Astrocyte (in vitro differentiated cells and primary cell): Measurements from ENCODE around the gene MARF1. TPM values are rescaled to one million over a fixed set of nuclear protein-coding genes. Genes with fewer than 3 reads are reported as not detected.
"Not testable (repeated sequence)": the region's sequence is repeated elsewhere in the genome, so short reads cannot be mapped to it uniquely, and the experiment has no call there.

Experiments
- DNase-seq: peaks from one replicate; pipeline ENCODE4 v3.0.0-alpha.2; 2010; ENCODE audit warnings: low read depth
- FAIRE-seq: peaks from 2 replicates; lab custom pipeline; 2011; peaks lifted over from hg19 to GRCh38; lab: Jason Lieb, UNC
- H2AFZ ChIP-seq: 2 replicates; pipeline ENCODE4 v1.6.0; 2012; ENCODE audit warnings: low read depth, low read length, inconsistent platforms
- H3K27ac ChIP-seq: 2 replicates; pipeline ENCODE4 v1.5.1; 2011; ENCODE audit warnings: low read depth, low read length, inconsistent platforms
- H3K27me3 ChIP-seq: 2 replicates; pipeline ENCODE4 v1.6.0; 2011; ENCODE audit warnings: low read length, inconsistent platforms; ENCODE audit not compliant: insufficient read depth
- H3K36me3 ChIP-seq: 2 replicates; pipeline ENCODE4 v1.5.1; 2011; ENCODE audit warnings: low read length, inconsistent platforms; ENCODE audit not compliant: insufficient read depth
- H3K4me1 ChIP-seq: 2 replicates; pipeline ENCODE4 v1.5.1; 2011; ENCODE audit warnings: low read length, inconsistent platforms; ENCODE audit not compliant: insufficient read depth
- H3K4me2 ChIP-seq: 2 replicates; pipeline ENCODE4 v1.6.0; 2012; ENCODE audit warnings: low read length, inconsistent platforms
- H3K4me3 ChIP-seq: 2 replicates; pipeline ENCODE4 v1.5.1; 2011; ENCODE audit warnings: low read depth, mild to moderate bottlenecking, low read length, inconsistent platforms; ENCODE audit not compliant: insufficient read depth
- H3K79me2 ChIP-seq: 2 replicates; pipeline ENCODE4 v1.6.0; 2012; ENCODE audit warnings: mild to moderate bottlenecking, low read length, inconsistent platforms; ENCODE audit not compliant: insufficient read depth
- H3K9ac ChIP-seq: 2 replicates; pipeline ENCODE4 v1.6.0; 2012; ENCODE audit warnings: mild to moderate bottlenecking, low read length, inconsistent platforms
- H3K9me3 ChIP-seq: 2 replicates; pipeline ENCODE4 v1.5.1; 2012; ENCODE audit warnings: low read depth, mild to moderate bottlenecking, low read length, inconsistent platforms; ENCODE audit not compliant: insufficient read depth
- H4K20me1 ChIP-seq: 2 replicates; pipeline ENCODE4 v1.6.0; 2012; ENCODE audit warnings: low read length, inconsistent platforms; ENCODE audit not compliant: insufficient read depth
- H3K27ac Mint-ChIP-seq: one replicate; pipeline ENCODE4 v1.8.0; 2021; ENCODE audit warnings: mild to moderate bottlenecking, mixed read lengths; ENCODE audit not compliant: unreplicated experiment
- H3K27me3 Mint-ChIP-seq: one replicate; pipeline ENCODE4 v1.8.0; 2021; ENCODE audit warnings: low read depth, mixed read lengths; ENCODE audit not compliant: unreplicated experiment
- H3K36me3 Mint-ChIP-seq: one replicate; pipeline ENCODE4 v1.8.0; 2021; ENCODE audit warnings: low read depth, mixed read lengths; ENCODE audit not compliant: unreplicated experiment
- H3K4me1 Mint-ChIP-seq: one replicate; pipeline ENCODE4 v1.8.0; 2021; ENCODE audit warnings: low read depth, mixed read lengths; ENCODE audit not compliant: unreplicated experiment
- H3K4me3 Mint-ChIP-seq: one replicate; pipeline ENCODE4 v1.8.0; 2021; ENCODE audit warnings: mild to moderate bottlenecking, moderate library complexity, mixed read lengths; ENCODE audit not compliant: unreplicated experiment
- H3K9me3 Mint-ChIP-seq: one replicate; pipeline ENCODE4 v1.8.0; 2021; ENCODE audit warnings: mild to moderate bottlenecking, mixed read lengths; ENCODE audit not compliant: unreplicated experiment
- EZH2 ChIP-seq: IDR thresholded peaks from 2 replicates; pipeline ENCODE4 v1.6.1; 2012; ENCODE audit warnings: mild to moderate bottlenecking, low read length, inconsistent platforms; ENCODE audit not compliant: insufficient read depth
- total RNA-seq: library from RNA; stranded (reverse); gene quantifications from 2 replicates; pipeline ENCODE4 v1.2.1, GENCODE V29; 2021
- TF ChIP-seq, protein P1 (sequence below): IDR thresholded peaks from 2 replicates; pipeline ENCODE4 v1.5.1; 2011; ENCODE audit warnings: low read depth, mild to moderate bottlenecking, inconsistent platforms, low read length, moderate library complexity; ENCODE audit not compliant: insufficient read depth

MARF1 gene
- total RNA-seq, 1 donor from 2014 or later, result 47.4 TPM

DNA sequence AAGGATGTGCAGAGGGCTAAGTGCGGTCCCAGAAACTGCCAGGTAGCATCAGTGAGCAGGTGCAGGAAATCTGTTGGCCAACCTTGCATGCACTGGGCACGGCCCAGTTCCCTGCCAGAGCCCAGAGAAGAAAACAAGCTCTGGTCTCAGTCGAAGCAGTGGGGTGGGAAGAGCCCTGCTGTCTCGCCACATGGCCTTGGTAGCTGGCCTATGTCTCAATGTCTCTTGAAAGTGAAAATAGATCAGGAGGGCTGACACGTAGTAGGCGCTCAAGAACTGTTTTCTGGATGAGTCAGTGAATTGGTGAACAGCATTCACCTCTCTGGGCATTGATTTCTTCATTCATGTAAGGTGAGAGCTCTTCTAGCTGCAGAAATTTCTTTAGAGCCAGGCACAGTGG, 90.4 kb downstream of the MARF1 start:
- Histone ChIP-seq H2AFZ (no peak overlapping the region), H3K9ac (no peak overlapping the region), H3K4me3 (no peak overlapping the region), H3K4me2 (no peak overlapping the region), H3K79me2 (no peaks in the 10 kb centered on the region), H3K27me3 (no peaks in the 10 kb centered on the region), H3K36me3 (no peaks in the 10 kb centered on the region), H3K9me3 (no peaks in the 10 kb centered on the region), H3K27ac (no peak overlapping the region), H4K20me1 (peaks cover 18% of the 10 kb centered on the region), H3K4me1 (no peaks in the 10 kb centered on the region)
- H3K27me3 Mint-ChIP-seq, result no peaks in the 10 kb centered on the region
- peaks cover 3% of the 10 kb centered on the region for H3K4me1 Mint-ChIP-seq
- TF ChIP-seq EZH2, result no peak
- TF ChIP-seq, protein P1, sequence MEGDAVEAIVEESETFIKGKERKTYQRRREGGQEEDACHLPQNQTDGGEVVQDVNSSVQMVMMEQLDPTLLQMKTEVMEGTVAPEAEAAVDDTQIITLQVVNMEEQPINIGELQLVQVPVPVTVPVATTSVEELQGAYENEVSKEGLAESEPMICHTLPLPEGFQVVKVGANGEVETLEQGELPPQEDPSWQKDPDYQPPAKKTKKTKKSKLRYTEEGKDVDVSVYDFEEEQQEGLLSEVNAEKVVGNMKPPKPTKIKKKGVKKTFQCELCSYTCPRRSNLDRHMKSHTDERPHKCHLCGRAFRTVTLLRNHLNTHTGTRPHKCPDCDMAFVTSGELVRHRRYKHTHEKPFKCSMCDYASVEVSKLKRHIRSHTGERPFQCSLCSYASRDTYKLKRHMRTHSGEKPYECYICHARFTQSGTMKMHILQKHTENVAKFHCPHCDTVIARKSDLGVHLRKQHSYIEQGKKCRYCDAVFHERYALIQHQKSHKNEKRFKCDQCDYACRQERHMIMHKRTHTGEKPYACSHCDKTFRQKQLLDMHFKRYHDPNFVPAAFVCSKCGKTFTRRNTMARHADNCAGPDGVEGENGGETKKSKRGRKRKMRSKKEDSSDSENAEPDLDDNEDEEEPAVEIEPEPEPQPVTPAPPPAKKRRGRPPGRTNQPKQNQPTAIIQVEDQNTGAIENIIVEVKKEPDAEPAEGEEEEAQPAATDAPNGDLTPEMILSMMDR, result no peak
- FAIRE-seq (no peak), DNase-seq (no peak)
- peaks cover 5% of the 10 kb centered on the region for H3K9me3 Mint-ChIP-seq
- peaks cover 13% of the 10 kb centered on the region for H3K36me3 Mint-ChIP-seq
- no peak overlapping the region for H3K4me3 Mint-ChIP-seq
- no peak overlapping the region for H3K27ac Mint-ChIP-seq

DNA sequence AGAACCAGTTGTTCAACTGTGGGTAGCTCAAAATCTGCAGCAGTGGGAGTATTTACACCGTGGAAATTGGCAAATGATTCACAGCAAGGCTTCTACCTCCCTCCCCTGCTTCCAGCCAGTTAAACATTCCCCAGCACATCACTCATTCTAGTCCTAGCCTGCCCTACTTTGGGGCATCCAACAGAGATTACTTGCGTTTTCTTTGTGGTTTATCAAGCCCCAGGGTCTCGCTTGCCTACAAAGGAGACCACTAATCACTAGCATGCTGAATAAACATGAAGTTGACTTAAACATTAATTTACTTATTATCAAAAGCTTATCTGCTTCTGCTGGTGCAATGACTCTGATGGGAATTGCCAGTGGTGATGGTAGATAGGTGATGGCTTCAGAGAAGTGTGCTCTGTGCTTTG, 94.5 kb downstream of the MARF1 start:
- peaks cover 10% of the 10 kb centered on the region for H3K36me3 Mint-ChIP-seq
- H3K4me3 Mint-ChIP-seq, result no peak overlapping the region

DNA sequence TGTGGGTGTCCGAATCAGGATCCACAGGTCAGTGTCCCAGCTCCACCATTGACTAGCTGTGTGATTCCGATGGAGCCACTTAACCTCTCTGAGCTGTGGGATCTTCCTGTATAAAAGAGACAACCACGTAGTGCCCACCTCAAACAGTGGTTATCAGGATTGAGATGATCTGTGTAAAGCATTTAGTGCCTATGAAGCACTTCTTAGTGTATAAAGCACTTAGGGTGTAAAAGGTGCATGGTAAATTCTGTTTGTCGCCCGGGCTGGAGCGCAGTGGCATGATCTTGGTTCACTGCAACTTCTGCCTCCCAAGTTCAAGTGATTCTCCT, 95.2 kb downstream of the MARF1 start:
- Histone ChIP-seq H3K79me2 (peaks cover 3% of the 10 kb centered on the region), H3K4me3 (no peak overlapping the region), H2AFZ (no peak overlapping the region), H3K27ac (no peak overlapping the region), H3K9me3 (no peaks in the 10 kb centered on the region), H3K9ac (no peak overlapping the region), H3K4me2 (no peak overlapping the region), H4K20me1 (peaks cover 6% of the 10 kb centered on the region), H3K36me3 (no peaks in the 10 kb centered on the region), H3K27me3 (no peaks in the 10 kb centered on the region), H3K4me1 (no peaks in the 10 kb centered on the region)
- no peak overlapping the region for H3K4me3 Mint-ChIP-seq
- H3K27ac Mint-ChIP-seq, result no peak overlapping the region
- H3K4me1 Mint-ChIP-seq, result peaks cover 3% of the 10 kb centered on the region
- no peaks in the 10 kb centered on the region for H3K27me3 Mint-ChIP-seq
- DNase-seq (no peak), FAIRE-seq (no peak)
- no peak for TF ChIP-seq EZH2
- TF ChIP-seq, protein P1, result no peak
- H3K36me3 Mint-ChIP-seq, result peaks cover 11% of the 10 kb centered on the region
- peaks cover 9% of the 10 kb centered on the region for H3K9me3 Mint-ChIP-seq

More for the DNA sequence above, 94.5 kb downstream of the MARF1 start:
- Histone ChIP-seq H3K79me2 (peaks cover 3% of the 10 kb centered on the region), H3K27me3 (no peaks in the 10 kb centered on the region), H3K4me2 (no peak overlapping the region), H3K4me1 (no peaks in the 10 kb centered on the region), H3K9ac (no peak overlapping the region), H3K36me3 (no peaks in the 10 kb centered on the region), H2AFZ (no peak overlapping the region), H3K9me3 (no peaks in the 10 kb centered on the region), H3K27ac (no peak overlapping the region), H4K20me1 (peaks cover 11% of the 10 kb centered on the region), H3K4me3 (no peak overlapping the region)
- H3K27me3 Mint-ChIP-seq, result no peaks in the 10 kb centered on the region
- TF ChIP-seq, protein P1, result no peak
- TF ChIP-seq EZH2, result no peak
- DNase-seq (peak; percentile 55), FAIRE-seq (no peak)
- H3K4me1 Mint-ChIP-seq, result peaks cover 3% of the 10 kb centered on the region
- no peak overlapping the region for H3K27ac Mint-ChIP-seq
- H3K9me3 Mint-ChIP-seq, result peaks cover 7% of the 10 kb centered on the region

DNA sequence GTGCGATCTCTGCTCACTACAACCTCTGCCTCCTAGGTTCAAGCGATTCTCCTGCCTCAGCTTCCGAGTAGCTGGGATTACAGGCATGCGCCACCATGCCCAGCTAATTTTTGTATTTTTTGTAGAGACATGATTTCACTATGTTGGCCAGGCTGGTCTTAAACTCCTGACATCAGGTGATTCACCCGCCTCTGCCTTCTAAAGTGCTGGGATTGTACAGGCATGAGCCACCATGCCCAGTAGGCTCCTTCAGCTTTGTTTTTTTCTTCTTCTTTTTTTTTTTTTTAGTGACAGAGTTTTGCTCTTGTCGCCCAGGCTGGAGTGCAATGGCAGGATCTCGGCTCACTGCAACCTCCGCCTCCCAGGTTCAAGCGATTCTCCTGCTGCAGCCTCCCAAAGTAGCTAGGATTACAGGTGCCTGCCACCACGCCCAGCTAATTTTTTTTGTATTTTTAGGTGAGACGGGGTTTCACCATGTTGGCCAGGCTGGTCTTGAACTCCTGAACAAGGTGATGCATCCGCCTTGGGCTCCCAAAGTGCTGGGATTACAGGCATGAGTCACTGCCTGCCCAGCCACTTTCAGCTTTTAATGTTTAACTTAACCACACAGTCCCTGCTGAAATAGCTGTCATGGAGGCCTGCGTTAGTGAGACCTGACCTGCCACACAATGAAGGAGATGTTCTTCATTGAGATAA, 95.7 kb downstream of the MARF1 start:
- H3K4me3 Mint-ChIP-seq, H3K27ac Mint-ChIP-seq, DNase-seq: not testable (repeated sequence)

More for the DNA sequence above, 95.7 kb downstream of the MARF1 start:
- not testable (repeated sequence) for H3K4me1 Mint-ChIP-seq, FAIRE-seq, H3K9me3 ChIP-seq, H3K9me3 Mint-ChIP-seq, H2AFZ ChIP-seq, H3K4me3 ChIP-seq, H3K79me2 ChIP-seq, H3K27me3 ChIP-seq, H3K27ac ChIP-seq, H3K4me1 ChIP-seq, H3K36me3 ChIP-seq, H4K20me1 ChIP-seq, H3K9ac ChIP-seq, H3K27me3 Mint-ChIP-seq, H3K4me2 ChIP-seq
- H3K36me3 Mint-ChIP-seq, result peaks cover 12% of the 10 kb centered on the region
